ENCODE data around the gene ING4. TPM values are rescaled to one million over a fixed set of nuclear protein-coding genes. Genes with fewer than 3 reads are reported as not detected.

Gene ING4
- total and polyA plus RNA-seq, 12 donors, result 22.6 to 87.6 (median 41.3) TPM

- Histone ChIP-seq H3K9me3 (replicated peaks in 1 of 3) (no peaks in the 10 kb centered on the region), H3K4me3 (no peak overlapping the region), H3K36me3 (replicated peaks in 1 of 2) (peaks cover 0 to 71% of the 10 kb centered on the region in 2 donors), H3K27ac (no peak overlapping the region), H3K4me1 (replicated peaks in 1 of 2) (no peaks in the 10 kb centered on the region), H3K27me3 (no peaks in the 10 kb centered on the region)
- 79 to 85% (median 83%) methylated on average over 8 of the region's 8 CpGs for WGBS, 4 donors
- DNase-seq, result no peak
- intact Hi-C loops (cut with DNase I), result loop anchor here in 1 of 2 donors (10.0 kb wide), 1 partner anchor 53 kb away; no protein-coding TSS in a partner anchor
- TF ChIP-seq POLR2A (IDR thresholded peaks at IDR 0.05), result no peak
- TF ChIP-seq, protein P1, sequence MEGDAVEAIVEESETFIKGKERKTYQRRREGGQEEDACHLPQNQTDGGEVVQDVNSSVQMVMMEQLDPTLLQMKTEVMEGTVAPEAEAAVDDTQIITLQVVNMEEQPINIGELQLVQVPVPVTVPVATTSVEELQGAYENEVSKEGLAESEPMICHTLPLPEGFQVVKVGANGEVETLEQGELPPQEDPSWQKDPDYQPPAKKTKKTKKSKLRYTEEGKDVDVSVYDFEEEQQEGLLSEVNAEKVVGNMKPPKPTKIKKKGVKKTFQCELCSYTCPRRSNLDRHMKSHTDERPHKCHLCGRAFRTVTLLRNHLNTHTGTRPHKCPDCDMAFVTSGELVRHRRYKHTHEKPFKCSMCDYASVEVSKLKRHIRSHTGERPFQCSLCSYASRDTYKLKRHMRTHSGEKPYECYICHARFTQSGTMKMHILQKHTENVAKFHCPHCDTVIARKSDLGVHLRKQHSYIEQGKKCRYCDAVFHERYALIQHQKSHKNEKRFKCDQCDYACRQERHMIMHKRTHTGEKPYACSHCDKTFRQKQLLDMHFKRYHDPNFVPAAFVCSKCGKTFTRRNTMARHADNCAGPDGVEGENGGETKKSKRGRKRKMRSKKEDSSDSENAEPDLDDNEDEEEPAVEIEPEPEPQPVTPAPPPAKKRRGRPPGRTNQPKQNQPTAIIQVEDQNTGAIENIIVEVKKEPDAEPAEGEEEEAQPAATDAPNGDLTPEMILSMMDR (IDR thresholded peaks at IDR 0.05), result no peak
Observed at GRCh38 chr12:6667559-6668210, 4.8 kb upstream of the ING4 start.

GRCh38 chr12:6666211-6666610 lies 3.3 kb upstream of the ING4 start:
- WGBS, 4 donors, result 93 to 100% (median 97%) methylated on average over 2 of the region's 2 CpGs
- H3K9me3 ChIP-seq (replicated peaks in 1 of 3), result no peaks in the 10 kb centered on the region
- DNase-seq, result no peak
- H3K36me3 ChIP-seq (replicated peaks in 1 of 2), result peaks cover 0 to 56% of the 10 kb centered on the region in 2 donors
- no peak overlapping the region for H3K27ac ChIP-seq
- no peak for TF ChIP-seq POLR2A (IDR thresholded peaks at IDR 0.05)
- TF ChIP-seq, protein P1 (IDR thresholded peaks at IDR 0.05), result no peak
- peaks cover 6 to 12% of the 10 kb centered on the region in 2 donors for H3K4me1 ChIP-seq (replicated peaks in 1 of 2)
- H3K4me3 ChIP-seq, result no peak overlapping the region
- intact Hi-C loops (cut with DNase I), result loop anchor here in 1 of 2 donors (10.0 kb wide), 1 partner anchor 51 kb away; no protein-coding TSS in a partner anchor
- H3K27me3 ChIP-seq, result no peaks in the 10 kb centered on the region

DNA sequence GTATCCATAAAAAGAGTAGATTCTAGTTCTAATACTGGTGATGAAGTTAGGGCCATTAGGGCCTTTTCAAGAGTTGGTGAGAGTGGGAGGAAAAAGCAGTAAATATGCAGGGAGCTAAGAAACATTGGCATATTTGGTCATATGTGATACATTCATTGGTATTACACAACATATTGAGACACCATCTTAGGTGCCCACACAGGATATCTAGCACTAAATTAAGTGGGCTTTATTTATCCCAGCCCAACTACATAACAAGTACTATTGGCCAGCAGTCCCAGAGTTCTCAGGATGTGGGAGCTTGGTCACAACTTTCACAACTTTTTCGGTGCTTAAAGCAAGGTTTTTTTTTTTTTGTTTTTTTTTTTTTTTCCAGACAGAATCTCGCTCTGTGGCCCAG lies 2.0 kb upstream of the ING4 start:
- Histone ChIP-seq H3K36me3 (replicated peaks in 1 of 2) (peaks cover 0 to 43% of the 10 kb centered on the region in 2 donors), H3K27ac (no peak overlapping the region), H3K9me3 (replicated peaks in 1 of 3) (no peaks in the 10 kb centered on the region), H3K4me1 (replicated peaks in 1 of 2) (peaks cover 6 to 12% of the 10 kb centered on the region in 2 donors), H3K4me3 (no peak overlapping the region), H3K27me3 (no peaks in the 10 kb centered on the region)
- DNase-seq, result no peak
- WGBS, 4 donors, result 68 to 74% (median 71%) methylated on average over 1 to 2 of the region's 2 CpGs
- TF ChIP-seq POLR2A (IDR thresholded peaks at IDR 0.05), result no peak
- TF ChIP-seq, protein P1 (IDR thresholded peaks at IDR 0.05), result no peak
- intact Hi-C loops (cut with DNase I), result loop anchor here in 1 of 2 donors (5.0 to 10.0 kb wide), 2 partner anchors 32 to 50 kb away; no protein-coding TSS in a partner anchor

DNA sequence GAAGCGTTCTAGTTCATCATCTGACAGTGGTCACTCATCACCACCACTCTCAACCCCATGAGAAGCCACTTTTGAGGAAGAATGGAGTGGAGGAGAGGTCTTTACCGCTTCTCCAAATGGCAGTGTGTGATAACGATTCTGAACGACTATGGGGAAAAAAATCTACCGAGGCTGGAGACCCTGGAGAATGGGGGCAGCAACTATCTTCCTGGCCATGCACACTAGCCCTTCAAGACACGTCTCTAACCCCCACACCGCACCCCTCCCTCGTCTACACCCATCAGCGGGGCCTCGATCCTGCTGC lies 365 bp downstream of the ING4 start:
- intact Hi-C loops (cut with DNase I), result loop anchor here in 1 of 2 donors (5.0 to 10.0 kb wide), 2 partner anchors 35 to 48 kb away; no protein-coding TSS in a partner anchor
- TF ChIP-seq POLR2A (IDR thresholded peaks at IDR 0.05), result no peak
- TF ChIP-seq, protein P1 (IDR thresholded peaks at IDR 0.05), result no peak

More for the DNA sequence above, 365 bp downstream of the ING4 start:
- DNase-seq, result no peak
- H3K36me3 ChIP-seq (replicated peaks in 1 of 2), result peaks cover 0 to 20% of the 10 kb centered on the region in 2 donors
- peaks cover 6 to 12% of the 10 kb centered on the region in 2 donors for H3K4me1 ChIP-seq (replicated peaks in 1 of 2)
- WGBS, 4 donors, result 0 to 2% (median 1%) methylated on average over 9 to 10 of the region's 10 CpGs
- H3K4me3 ChIP-seq, result peak overlapping the region in 3 of 4 donors; percentile 58 to 77 (median 60)
- no peaks in the 10 kb centered on the region for H3K27me3 ChIP-seq
- H3K27ac ChIP-seq, result peak overlapping the region in 2 of 5 donors; percentile 69 to 70
- H3K9me3 ChIP-seq (replicated peaks in 1 of 3), result no peaks in the 10 kb centered on the region

All from adrenal gland (tissue), 12 donors.